Islet of Langerhans (tissue), 1 donor: ENCODE results near the gene H6PD.
A peak's percentile ranks its signal among the peaks of the same experiment; 100 is the strongest.

Experiments
- FAIRE-seq: peaks from one replicate; lab custom pipeline; 2011; peaks lifted over from hg19 to GRCh38; lab: Jason Lieb, UNC

H6PD gene

DNA sequence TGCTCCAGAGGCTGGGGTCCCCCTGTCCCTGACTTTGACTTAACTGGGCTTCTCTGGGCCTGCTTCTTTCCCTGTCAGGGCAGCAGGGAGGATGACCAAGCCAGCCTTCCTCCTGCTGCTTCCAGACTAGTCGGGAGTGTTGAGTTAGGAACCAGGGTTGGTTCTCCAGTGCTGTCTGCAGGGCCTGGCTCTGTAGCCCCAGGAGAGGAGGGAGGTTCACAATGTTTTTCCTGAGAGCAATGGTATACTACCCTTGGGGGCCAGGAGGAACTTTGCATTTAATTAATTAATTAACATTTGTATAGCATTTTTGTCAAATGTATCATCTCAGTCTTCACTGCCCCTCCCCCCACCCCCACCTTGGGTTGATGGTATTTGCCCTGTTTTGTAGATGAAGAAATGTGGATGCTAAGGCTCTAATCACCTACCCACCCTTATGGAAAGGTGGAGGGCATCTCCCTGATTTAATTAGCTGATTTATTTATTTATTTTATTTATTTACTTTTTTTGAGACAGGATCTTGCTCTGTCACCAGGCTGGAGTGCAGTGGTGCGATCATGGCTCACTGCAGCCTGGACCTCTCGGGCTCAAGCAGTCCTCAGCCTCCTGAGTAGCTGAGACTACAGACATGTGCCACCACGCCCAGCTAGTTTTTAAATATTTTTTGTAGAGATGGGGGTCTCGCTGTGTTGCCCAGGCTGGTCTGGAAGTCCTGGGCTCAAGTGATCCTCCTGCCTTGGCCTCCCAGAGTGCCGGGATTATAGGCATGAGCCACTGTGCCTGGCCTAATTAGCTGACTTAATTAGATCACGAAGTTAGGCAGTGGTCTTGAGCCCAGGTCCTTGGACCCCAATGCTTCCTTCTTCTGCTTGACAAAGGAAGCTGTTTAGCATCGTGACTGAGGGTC is 6.6 kb downstream of the H6PD start:
- no peak for FAIRE-seq

DNA sequence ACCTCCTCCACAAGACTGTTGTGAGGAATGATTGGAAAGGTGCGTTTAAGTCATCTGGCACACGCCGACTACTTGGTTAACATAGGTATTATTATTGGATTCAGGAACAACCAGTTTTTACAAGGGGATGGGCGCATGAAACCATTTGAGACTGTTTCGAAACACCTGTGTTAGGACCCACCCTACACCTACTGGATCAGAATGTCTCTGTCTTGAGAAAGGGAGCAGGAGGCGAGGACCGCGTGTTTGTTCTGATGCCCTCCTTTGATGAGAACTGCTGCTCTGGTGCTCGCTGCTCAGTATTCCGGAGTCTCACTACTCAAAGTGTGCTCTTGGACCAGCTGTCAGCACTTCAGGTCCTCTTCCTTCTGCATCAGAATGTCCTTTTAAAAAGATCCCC is 7.3 kb downstream of the H6PD start:
- FAIRE-seq: no peak

DNA sequence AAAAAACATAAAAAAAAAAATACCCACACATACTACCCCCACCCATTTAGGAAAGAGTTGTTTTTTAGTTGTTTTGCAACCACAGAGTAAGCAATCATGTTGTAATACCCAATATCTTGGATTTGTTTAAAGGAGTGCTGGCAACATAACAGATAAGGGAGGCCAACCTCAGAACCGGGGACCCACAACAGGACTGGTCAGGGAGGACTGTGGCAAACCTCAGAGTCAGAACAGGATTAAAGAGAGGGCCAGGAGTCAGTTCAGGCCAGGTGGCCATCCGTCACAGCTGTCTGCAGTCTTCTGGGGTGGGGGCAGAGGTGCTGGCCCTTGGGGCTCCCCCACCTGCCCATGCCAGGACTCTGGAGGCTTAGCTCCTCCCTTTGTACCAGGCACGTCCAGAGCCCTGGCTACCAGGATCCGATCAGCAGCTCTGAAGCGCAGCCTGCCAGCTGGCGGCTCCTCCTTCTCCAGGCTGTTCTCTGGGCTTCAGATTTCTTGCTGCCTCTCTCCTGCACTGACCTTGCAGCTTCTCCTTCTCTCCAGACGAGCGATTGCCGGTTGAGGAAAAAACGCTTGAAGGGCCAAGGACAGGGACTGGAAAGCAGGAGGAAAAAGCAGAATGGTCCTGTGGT is 7.9 kb downstream of the H6PD start:
- peak; percentile 61 for FAIRE-seq

DNA sequence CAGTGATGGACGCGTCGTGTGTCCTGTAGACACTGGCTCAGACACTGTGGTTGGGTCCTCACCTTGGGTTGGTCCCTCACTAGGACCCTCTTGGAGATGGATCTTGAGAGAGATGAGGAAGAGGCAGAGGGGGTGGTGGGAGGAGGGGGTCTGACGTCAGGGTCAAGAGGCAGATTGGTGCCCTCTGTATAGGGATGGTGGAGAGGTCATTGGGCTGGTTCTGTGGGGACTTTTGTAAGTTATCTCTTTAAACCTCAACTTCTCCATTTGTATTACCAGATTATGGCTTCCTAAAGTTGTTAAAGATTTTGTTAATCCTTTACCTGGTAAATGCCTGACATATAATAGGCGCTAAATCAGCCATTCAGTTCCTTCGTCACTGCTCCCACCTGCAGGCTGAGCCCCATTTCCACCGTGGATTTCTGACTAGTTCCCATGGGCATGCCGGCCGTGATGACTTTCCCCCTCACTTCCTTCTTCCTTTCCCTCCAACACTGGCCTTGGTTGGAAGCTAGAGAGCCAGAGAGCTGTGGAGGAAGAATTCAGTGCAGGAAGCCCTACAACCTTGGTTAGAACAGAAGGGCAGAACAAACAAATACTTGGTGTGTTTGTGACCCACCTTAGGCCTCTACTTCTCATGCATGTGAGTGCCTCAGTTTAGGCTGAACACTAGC is 8.6 kb downstream of the H6PD start:
- no peak for FAIRE-seq

DNA sequence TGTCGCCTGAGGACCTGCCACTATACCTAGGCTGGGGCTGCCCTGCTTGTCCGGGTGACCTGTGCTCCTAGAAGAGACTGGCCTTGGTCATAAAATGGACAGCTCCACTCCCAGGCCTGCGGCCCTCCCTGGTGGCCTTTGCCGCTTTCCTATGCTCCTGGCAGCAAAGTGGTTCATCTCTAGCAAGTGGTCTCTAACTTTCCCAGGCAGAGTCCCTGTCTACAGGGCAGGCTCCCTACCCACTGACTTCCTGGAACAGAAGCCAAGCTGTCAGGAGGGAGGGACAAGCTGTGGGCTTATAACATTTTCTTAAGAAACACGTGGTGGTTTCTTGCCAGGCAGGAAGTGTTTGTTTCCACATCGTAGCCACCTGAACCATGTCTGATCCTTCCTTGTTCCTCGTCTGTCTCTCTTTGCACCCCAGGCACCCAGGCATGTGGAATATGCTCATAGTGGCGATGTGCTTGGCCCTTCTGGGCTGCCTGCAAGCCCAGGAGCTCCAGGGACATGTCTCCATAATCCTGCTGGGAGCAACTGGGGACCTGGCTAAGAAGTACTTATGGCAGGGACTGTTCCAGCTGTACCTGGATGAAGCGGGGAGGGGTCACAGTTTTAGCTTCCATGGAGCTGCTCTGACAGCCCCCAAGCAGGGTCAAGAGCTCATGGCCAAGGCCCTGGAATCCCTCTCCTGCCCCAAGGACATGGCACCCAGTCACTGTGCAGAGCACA is 10.1 kb downstream of the H6PD start:
- FAIRE-seq: no peak

DNA sequence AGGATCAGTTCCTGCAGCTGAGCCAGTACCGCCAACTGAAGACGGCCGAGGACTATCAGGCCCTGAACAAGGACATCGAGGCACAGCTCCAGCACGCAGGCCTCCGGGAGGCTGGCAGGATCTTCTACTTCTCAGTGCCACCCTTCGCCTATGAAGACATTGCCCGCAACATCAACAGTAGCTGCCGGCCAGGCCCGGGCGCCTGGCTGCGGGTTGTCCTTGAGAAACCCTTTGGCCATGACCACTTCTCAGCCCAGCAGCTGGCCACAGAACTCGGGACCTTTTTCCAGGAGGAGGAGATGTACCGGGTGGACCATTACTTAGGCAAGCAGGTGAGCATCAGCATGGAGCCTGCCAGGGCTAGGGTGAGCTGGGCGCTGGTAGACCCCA is 10.7 kb downstream of the H6PD start:
- FAIRE-seq: no peak

DNA sequence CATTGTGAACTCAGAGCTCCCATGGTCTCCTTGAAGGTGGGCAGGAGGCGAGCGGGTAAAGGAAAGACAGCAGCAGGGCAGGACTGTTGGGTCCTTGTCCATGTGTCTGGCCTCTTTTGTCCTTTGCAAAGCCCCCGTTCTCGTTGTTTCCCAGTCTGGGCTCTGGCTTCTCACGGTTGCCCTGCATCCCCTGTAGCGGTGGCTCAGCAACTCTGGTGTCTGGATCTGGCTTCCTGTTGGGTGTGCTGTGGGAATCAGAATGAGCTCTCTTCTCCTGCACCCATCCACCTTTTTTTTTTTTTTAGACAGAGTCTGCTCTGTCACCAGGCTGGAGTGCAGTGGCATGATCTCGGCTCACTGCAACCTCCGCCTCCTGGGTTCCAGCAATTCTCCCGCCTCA is 11.1 kb downstream of the H6PD start:
- no peak for FAIRE-seq

DNA sequence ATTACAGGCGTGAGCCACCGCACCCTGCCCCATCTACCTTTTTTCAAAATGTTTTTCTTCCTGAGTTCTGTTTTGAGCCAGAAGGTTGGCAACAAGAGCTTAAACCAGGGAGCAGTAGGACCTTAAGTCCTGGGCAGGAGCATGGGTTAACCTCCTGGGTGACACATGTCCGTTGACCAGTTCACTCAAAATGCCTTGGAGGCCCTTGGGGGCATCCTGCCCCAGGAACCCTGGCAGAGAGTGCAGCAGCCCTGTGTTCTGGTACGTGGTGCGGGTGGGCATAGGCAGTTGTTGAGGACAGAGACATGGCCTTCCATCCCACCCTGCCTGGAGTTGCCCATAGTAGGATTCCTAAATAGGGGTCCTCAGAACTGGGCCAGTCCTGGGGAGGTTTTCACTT is 11.6 kb downstream of the H6PD start:
- FAIRE-seq: no peak

DNA sequence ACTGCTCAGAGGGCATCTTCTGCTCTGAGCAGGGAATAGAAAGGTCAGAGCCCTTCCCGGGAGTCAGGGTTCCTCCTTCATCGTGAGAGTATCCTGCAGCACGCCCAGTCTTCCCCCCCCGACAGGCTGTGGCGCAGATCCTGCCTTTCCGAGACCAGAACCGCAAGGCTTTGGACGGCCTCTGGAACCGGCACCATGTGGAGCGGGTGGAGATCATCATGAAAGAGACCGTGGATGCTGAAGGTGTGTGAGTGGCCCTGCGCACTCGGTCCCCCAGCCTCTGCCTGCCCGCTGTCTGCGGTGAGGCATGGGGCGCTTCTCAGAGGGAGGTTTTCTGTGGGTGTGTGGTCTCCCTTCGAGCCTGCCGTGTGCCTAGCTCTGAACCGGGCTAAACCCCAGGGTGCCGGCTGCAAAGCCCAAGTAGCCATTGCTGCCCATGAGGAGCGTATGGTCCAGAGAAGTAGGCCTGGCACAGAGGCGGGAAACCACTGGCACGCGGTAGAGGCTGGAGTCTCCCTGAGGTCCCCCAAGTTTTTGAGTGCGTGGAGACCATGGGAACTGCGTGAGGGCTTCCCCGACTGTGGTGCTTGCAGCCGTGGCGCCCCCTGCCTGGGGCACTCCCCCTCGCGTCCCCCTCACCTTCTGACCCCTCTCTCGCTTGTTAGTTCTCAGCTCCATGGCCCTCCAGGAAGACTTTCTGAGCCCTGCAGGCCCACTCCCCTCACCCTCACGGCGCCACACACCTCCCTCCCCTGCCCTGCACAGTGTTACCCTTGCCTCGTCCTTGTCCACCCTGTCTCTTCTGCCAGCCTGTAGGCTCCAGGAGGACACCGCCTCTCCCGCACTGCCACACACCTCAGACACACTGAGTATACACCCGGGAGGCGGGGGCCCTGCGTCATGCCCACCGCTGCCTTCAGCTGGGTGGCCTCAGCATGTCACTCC is 12.5 kb downstream of the H6PD start:
- no peak for FAIRE-seq

DNA sequence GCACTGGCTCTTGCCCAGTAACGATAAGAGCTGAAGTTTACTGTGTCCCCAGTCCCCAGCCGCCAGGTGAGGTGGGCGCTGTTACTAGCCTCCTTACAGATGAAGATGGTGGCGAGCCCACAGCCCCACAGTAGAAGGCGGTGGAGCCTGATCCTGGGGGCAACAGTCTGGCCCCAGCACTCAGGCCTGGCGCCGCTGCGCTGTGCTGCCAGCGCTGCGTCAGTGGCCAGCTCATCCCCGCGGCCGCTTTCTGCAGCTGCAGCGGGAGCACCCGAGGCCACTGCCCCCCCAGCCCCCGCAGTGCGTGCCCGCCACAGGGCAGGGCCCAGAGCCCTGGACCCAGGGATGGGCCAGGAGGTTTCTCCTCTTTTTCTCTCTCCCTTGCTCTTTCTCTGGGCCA is 13.3 kb downstream of the H6PD start:
- FAIRE-seq: no peak

DNA sequence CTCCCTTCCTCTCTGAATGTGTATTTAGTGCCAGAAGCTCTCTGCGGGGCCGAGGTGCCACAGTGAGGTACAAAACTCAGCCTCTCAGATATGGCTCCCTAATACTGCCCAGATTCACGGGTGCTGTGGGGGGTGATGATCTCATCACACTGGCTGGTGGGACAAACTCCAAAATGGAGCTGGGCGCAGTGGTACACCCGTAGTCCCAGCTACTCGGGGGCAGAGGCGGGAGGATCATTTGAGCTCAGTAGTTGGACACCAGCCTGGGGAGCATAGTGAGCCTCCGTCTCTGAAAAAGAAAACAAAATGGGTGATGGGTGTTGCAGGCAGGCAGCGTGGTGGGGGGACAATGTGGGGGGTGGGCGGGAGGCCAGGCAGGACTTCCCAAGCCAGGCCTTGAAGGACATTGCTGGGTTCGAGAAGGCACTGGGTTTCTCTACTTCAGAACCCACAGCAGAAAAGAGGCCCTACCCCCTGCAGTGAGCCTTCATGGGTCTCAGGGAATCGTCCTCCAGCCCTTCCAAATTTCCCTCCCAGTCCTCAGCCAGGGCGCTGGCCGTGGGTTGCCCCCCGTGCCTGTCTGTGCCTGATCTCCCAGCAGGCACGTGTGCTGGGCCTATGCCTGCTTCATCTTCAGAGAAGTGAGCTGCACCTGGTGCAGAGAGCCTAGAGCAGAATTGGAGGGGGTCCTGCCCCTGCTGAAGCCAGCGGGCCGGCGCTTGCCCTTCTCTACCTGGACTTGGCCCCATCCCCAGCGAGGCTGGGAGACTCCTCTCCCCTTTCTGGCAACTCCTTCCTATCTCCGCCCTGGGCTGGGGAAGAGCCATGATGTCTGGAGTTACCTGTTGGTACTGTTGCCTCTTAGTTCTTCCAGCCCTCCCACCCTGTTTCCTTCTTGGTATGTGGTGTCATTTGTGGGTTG is 14.0 kb downstream of the H6PD start:
- FAIRE-seq: no peak

DNA sequence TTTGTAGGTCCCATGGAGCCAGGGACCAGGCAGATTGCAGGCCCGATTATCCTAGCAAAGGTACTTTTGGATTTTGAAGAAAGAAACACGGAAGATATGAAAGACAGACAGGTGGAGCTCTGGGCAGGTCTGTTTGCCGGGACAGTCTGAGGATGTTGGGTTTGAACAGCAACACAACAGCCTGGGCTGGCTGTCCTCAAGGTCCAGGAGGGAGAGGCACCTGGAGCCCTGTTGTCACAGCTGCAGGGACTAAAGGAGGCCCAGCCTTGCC is 14.6 kb downstream of the H6PD start:
- FAIRE-seq: no peak

DNA sequence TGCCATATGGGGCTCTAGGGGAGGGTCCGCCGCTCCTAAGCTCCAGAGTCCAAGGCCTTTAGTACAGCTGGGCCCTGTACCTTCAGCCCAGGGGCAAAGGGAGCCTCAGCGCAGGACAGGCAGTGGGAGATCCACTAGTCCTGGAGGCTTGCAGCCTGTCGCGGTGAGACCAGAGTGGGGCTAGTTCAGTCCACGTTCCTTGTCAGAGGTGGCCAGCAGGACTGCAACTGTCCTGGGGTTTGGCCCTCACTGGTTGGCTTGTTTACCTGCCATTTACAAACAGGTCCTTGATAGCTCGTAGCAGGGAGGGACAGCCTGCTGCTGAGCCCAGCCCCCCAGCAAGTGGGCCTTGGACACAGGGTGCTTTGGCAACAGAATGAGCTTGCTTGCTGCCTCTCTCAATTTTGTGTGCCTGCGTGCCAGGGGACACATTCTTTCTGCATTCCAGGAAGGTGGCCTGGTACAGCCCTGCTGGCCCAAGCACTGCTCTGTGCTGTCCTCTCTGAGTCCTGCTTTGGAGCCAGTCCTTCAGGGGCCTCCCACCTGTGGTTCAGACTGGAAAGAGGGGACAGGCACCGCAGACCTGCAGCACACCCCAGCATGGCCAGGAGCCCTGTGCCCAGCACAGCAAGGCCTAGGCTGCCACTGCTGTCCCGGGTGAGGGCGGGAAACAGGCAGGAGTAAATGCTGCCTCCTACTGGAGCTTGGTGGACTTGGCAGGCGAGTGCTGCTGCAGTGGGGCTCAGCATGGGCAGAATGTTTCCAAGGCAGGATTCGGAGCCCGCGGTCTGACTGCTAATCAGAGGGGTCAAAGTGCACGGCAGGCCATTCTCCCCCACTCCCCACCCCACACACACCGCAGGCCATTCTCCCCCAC is 15.2 kb downstream of the H6PD start:
- no peak for FAIRE-seq

DNA sequence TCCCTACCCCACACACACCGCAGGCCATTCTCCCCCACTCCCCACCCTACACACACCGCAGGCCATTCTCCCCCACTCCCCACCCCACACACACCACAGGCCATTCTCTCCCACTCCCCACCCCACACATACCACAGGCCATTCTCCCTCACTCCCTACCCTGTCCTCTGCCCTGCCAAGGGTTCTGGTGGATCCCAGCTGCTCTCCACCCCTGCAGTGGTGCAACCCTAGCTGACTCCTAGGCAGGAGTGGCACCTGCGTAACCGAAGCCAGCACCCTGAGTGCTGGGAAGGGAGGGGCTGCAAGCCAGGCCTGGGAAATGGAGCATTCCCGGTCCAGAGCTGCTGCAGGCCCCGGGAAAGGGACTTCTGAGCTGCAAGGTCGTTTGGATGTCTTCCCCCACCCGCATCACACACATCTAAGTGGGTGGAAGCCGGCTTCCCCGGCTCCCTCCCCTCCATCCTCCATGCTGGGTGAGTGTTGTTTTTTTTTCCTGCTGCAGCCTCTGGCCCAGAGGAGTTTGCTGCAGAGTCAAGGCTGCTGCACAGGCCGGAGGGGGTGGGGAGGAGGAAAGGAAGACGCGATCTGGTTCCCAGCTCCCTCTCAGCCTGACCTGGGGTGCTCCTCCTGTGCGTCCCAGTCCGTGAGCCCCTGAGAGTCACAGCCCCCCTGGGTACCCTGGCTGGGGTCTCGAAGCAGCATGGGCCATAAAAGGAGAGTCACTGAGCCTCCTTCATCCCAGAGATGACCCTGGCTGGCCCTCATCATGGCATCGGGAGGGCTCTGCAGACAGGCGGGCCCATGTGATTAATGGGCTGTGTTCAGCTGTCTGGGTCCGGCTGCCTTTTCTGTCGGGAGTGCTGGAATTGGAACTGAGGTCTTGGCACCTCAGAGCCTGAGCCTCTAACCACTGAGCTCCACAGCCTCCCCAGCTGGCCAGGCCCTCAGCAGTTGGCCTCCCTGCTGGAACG is 16.1 kb downstream of the H6PD start:
- FAIRE-seq: no peak

DNA sequence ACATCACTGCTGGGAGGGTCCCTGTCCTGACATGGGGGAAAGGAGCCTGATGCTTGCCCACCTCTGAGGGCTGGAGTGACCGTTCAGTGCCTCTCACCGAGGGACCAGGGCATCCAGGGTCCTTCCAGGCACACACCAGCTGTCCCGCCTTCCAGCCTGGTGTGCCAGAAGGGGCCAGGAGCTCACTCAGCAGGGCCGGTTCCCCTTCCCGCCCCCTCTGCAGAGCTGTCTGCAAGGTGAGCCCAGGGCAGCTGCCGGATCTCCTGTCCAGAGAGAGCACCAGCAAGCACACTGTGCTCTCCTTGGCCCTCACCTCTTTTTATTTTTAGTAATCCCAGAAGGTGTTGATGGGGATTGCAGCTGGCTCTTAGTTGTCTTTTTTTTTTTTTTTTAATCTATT is 16.9 kb downstream of the H6PD start:
- FAIRE-seq: no peak

DNA sequence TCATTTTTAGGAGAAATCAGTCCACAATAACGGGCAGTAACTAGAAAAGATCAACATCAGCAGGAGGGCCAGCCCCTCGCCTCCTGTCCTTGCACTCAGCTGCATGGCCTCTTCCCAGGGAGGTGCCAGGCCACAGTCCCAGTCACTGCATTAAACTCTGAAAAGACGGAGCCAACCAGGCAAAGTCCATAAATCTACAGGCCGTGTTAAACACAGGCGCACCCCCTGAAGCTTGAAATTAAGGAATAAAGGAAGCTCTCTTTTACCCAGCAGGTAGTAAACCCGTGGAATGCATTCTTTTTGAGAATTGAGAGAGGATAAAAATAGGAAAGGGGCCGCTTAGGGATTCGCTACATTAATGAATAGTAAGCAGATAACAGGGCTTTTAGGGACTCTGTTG is 18.4 kb downstream of the H6PD start:
- FAIRE-seq: no peak

DNA sequence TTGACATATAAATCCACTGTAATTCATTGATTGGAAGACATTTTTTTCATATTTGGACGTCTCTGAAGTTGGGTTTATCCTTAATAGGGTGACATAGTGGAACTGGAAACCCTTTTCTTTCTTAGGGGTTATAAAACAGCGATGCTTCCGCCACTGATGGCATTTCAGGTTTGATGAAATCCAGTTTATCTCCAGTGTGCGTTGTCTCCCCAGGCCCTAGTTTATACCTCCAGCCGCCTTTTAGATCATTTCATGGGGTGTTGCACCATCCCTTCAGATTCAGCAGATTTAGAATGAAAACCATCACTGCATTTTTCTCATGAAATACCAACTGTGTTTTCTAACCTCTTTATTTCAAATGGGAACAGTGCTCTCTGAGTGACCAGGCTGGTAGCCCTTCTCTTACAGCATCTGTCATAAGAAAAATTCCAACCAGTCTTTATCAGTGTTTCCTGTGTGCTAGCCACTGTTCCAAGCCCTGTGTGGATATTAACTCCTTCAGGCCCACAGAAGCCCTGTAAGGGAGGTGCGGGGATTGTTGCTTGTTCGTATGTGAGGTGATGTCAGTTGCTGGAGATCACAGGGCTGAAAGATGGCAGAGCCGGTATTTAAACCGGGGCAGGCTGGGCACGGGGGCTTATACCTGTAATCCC is 19.0 kb downstream of the H6PD start:
- FAIRE-seq: no peak

DNA sequence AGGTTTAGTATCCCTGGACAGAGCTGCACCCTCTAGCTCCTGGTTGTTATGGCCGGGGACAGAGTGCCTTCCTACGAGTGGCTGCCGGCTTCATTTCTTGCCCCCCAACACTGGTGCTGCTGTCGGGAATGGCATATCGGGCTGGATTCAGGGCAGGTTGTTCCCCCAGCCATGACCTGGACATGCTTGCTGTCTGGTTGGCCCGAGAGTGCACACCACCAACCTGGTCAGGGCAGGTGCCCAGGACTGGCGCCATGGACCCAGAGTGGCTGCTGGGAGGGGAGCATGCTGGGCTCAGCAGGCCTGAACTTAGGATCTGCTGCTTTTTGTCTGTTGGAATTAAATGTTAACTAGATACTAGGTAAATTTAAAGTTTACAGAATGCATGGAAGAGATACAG is 21.8 kb downstream of the H6PD start:
- no peak for FAIRE-seq
